ENCODE measurements around the gene SEMA3A.

The SEMA3A gene

DNA sequence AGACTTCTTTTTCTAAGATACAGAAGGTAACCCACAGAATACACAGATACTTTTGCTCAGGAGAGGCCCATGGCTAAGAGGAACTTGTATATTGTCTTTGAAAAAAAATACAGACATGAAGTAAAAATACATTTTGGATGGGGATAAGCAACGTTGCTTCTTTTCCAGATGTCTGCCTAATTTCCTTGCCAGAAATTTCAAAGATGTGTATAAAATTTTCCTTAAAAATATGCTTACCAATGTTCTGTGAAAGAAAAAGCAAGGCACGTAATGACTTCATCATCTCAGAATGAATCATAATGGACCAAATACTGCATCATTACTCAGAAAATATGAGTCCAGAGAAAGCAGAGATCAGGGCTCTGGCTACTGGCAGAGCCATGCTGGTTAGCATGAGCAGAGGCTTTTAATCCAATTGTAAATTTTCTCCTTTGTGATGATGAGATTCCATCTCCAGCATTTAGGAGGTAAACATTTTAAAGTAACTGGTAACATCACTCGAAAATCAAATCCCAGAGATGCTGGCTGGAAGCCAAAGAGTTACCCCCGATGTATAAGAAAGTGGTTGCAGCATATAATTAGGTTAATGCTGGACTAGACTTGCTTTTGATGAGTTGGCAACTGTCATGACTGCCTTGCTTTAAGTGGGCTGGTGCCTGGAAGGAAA, 272.5 kb downstream of the SEMA3A start:
- peak; percentile 6 for DNase-seq (ENCODE audit: low read depth)

DNA sequence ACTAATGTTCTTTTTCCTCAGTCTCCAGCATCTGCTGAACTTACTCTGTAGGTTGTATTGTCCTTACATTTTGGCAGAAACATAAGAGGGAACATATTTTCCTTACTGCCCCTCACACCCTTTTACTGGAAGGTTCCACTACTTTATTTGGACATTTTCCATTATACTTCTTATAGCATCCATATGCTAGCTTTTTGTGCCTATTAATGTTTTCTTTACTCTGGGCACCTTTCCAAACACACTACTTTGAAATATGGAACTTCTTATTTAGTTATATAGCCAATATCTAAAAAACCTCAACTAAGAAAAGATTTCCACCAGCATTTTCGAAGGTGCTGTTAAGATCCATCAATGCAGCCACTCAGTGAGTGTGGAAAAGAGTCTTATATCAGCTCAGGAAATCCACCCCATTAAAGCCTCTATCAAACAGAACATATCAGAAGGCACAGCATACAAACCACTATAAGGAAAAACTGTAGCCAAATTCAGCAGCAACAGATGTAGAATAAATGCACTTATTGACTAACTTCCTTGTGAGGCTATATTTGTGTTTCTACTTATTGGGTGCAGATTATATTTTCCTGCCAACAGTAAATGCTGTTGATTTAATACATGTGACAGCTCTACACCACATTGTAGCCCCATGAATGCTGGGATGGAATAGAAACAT, 273.2 kb downstream of the SEMA3A start:
- DNase-seq (ENCODE audit: low read depth), result no peak

DNA sequence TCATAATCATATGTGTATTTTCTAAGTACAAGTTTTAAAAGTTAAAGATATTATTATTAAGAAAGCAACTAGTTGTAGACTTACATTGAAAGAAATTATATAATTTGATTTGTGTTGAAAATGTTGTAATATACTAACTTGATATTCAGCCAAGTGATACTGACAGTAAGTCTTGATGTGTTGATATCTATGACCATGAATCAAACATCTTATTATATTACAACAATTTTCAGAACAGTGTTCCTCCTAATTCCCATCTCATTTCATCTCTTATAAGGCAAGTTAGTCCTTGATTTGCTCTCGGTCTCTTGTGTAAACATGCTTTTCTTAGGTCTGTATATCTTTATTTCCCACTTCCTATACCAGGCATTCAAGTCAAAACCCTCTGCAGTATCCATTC, 276.4 kb downstream of the SEMA3A start:
- no peak for DNase-seq (ENCODE audit: low read depth)

DNA sequence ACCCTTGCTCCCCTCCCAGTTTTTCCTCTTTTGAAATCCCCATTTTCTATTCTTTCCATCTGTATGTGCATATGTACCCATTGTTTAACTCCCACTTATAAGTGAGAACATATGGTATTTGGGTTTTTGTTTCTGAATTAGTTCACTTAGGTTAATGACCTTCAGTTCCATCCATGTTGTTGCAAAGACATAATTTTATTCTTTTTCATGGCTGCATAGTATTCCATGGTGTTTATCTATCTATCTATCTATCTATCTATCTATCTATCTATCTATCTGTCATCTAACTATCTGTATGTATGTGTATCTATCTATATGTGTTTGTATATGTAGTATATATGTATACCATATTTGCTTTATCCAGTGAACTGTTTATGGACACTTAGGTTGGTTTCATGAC, 281.4 kb downstream of the SEMA3A start:
- no peak for DNase-seq (ENCODE audit: low read depth)

DNA sequence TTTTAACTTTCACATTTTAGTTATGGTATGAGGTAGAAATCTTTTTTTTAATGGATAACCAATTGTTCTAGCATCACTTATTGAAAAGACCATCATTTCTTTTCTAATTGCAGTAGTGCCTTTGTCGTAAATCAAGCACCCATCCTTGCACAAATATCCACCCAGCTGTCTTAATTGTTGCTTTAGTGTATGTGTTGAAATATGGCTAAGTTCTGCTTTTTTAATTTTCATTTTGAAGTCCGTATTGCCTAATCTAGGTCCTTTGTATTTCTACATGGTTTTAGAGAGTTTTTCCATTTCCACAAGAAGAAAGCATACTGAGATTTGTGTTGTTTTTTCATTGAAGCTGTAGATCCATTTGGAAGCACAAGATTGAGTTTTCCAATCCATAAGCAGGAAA, 286.1 kb downstream of the SEMA3A start:
- no peak for DNase-seq (ENCODE audit: low read depth)
